HepG2 (cell line): ENCODE results near the gene CASZ1. TPM values are rescaled to one million over a fixed set of nuclear protein-coding genes. Genes with fewer than 3 reads are reported as not detected.

ENCODE experiments used
- AKAP8 ChIP-seq: sonication (generic); formaldehyde crosslinking; IDR thresholded peaks from 2 replicates; pipeline ENCODE4 v1.5.1; 2020; ENCODE audit warnings: mild to moderate bottlenecking, missing genetic modification reagents
- ESRRA ChIP-seq: sonication (generic); formaldehyde crosslinking; IDR thresholded peaks from 2 replicates; pipeline ENCODE4 v1.5.1; 2020; ENCODE audit warnings: mild to moderate bottlenecking, low read depth, missing genetic modification reagents
- FOXA1 ChIP-seq, 2 experiments: fragments of 450-650 bp in 1 of 2; sonication (generic) in 1 of 2; formaldehyde crosslinking in 1 of 2; IDR thresholded peaks; 2 replicates each; pipeline versions ENCODE4 v1.4.0 to v1.6.1; 2016 to 2020; ENCODE audit warnings: missing genetic modification reagents in 1 of 2
- MED1 ChIP-seq: sonication (generic); formaldehyde crosslinking; IDR thresholded peaks from 2 replicates; pipeline ENCODE4 v1.4.0; 2020; ENCODE audit warnings: missing genetic modification reagents
- SALL1 ChIP-seq: sonication (generic); formaldehyde crosslinking; IDR thresholded peaks from 2 replicates; pipeline ENCODE4 v1.8.0; 2022; ENCODE audit warnings: mild to moderate bottlenecking, missing genetic modification reagents
- SATB2 ChIP-seq: sonication (generic); formaldehyde crosslinking; IDR thresholded peaks from 2 replicates; pipeline ENCODE4 v1.5.0; 2020; ENCODE audit warnings: missing genetic modification reagents
- SIX1 ChIP-seq: sonication (generic); formaldehyde crosslinking; IDR thresholded peaks from 2 replicates; pipeline ENCODE4 v1.4.0; 2020; ENCODE audit warnings: missing genetic modification reagents, borderline replicate concordance
- ZFP90 ChIP-seq: sonication (generic); formaldehyde crosslinking; IDR thresholded peaks from 2 replicates; pipeline ENCODE4 v1.8.0; 2022; ENCODE audit warnings: missing genetic modification reagents, mild to moderate bottlenecking, inconsistent platforms, borderline replicate concordance
- ZFY ChIP-seq: sonication (generic); formaldehyde crosslinking; IDR thresholded peaks from 2 replicates; pipeline ENCODE4 v1.4.0; 2020; ENCODE audit warnings: missing genetic modification reagents
- ZMAT3 ChIP-seq: sonication (generic); formaldehyde crosslinking; conservative IDR thresholded peaks from 2 replicates; pipeline ENCODE4 v1.7.0; 2021; ENCODE audit warnings: missing genetic modification reagents
- ZNF331 ChIP-seq: sonication (generic); formaldehyde crosslinking; IDR thresholded peaks from 2 replicates; pipeline ENCODE4 v1.4.0; 2020; ENCODE audit warnings: missing genetic modification reagents
- ZNF589 ChIP-seq: sonication (generic); formaldehyde crosslinking; conservative IDR thresholded peaks from 2 replicates; pipeline ENCODE4 v1.8.0; 2022; ENCODE audit warnings: mild to moderate bottlenecking, moderate library complexity, missing genetic modification reagents
- ZNF609 ChIP-seq: sonication (generic); formaldehyde crosslinking; IDR thresholded peaks from 2 replicates; pipeline ENCODE4 v1.4.0; 2020; ENCODE audit warnings: mild to moderate bottlenecking, missing genetic modification reagents, borderline replicate concordance
- ZNF678 ChIP-seq: sonication (generic); formaldehyde crosslinking; IDR thresholded peaks from 2 replicates; pipeline ENCODE4 v1.4.0; 2020; ENCODE audit warnings: mild to moderate bottlenecking, missing genetic modification reagents
- ZNF709 ChIP-seq: sonication (generic); formaldehyde crosslinking; IDR thresholded peaks from 2 replicates; pipeline ENCODE4 v1.5.0; 2020; ENCODE audit warnings: mild to moderate bottlenecking, missing genetic modification reagents
- ZNF792 ChIP-seq: IDR thresholded peaks from 2 replicates; pipeline ENCODE4 v1.6.1; 2016
- polyA plus RNA-seq, 8 experiments: library from polyadenylated mRNA; depleted of rRNA in 3 of 8; stranded (reverse) in 7 of 8; unstranded in 1 of 8; fragments of >200 nt; fragmentation: Illumina TruSeq in 4 of 8; extraction: Trizol in 4 of 8; gene quantifications; 2 replicates each; pipeline versions ENCODE4 v1.2.1 to v1.2.3, GENCODE V29; 2011 to 2016; ENCODE audit warnings: low read depth in 4 of 8, missing spikeins in 1 of 8, mixed read lengths in 1 of 8; ENCODE audit not compliant: insufficient read depth in 1 of 8
- total RNA-seq, 5 experiments: library from RNA; depleted of rRNA; stranded (reverse); fragments of >200 nt; fragmentation: Illumina TruSeq; extraction: Trizol; gene quantifications; 2 replicates each; pipeline ENCODE4 v1.2.3, GENCODE V29; 2016; ENCODE audit warnings: low read depth in 1 of 5
- TF ChIP-seq, protein P1 (sequence below): sonication (generic); formaldehyde crosslinking; IDR thresholded peaks from 2 replicates; pipeline ENCODE4 v1.4.0; 2020; ENCODE audit warnings: missing genetic modification reagents
- TF ChIP-seq, protein P2 (sequence below): sonication (generic); formaldehyde crosslinking; IDR thresholded peaks from 2 replicates; pipeline ENCODE4 v1.8.0; 2022; ENCODE audit warnings: missing genetic modification reagents, mild to moderate bottlenecking, borderline replicate concordance
- TF ChIP-seq, protein P3 (sequence below): sonication (generic); formaldehyde crosslinking; IDR thresholded peaks from 2 replicates; pipeline ENCODE4 v1.4.0; 2020; ENCODE audit warnings: missing genetic modification reagents, borderline replicate concordance

Gene CASZ1
- total and polyA plus RNA-seq, 2 of the 13 experiments (the other 11 are each of a cell fraction or from before 2014, with no cell fraction given) = 1.9 to 3.7 TPM

DNA sequence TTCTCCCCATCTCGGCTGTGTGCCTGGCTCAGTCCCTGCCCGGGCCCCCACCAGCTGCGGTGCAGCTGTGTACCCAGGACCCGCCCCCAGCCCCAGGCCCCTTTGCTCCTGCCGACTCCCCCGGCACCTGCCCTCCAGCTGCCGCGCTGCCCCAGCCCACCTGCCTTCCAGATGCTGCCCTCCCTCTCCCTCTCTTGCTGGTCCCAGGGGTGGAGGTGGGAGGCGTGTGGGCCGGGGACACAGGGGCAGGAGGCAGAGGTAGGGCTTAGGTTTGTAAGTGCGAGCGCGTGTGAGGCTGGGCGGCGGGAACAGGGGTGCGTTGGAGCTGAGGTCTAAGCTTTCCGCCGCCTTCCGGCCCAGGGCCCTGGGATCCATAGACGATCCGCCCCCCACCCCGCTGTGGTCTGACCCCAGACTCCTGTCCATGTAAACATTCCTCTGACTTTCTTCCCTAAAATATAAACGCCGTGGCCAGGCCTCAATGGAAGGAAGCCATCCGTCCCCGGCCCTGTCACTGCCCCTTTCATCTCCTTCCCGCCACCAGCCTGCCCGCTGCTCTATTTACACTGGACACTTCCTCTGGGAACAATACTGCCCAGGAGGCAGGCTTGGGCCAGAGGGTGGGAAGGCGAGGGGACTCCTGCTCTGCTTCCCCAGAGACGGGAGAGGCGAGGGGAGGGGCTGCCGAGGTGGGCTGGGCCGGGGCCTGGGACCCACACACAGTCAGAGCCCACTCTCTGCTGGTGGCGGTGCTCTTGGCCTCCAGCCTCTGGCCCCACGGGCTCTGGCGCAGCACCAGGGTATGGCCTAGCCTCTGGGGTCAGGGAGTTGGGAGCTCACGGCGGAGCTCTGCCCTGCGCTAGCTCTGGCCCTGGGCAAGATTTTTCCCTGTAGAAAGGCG, 128.3 kb downstream of the CASZ1 start (continued):
- TF ChIP-seq MED1 (CRISPR knock-in tag) (no peak), ESRRA (CRISPR knock-in tag) (no peak), ZNF589 (CRISPR knock-in tag) (no peak), ZNF331 (0 out of 2 replicates have a peak, but pooled peaks have one; percentile 2), SIX1 (CRISPR knock-in tag) (no peak), ZFY (CRISPR knock-in tag) (peak; percentile 61), AKAP8 (0 out of 2 replicates have a peak, but pooled peaks have one; percentile 46), ZNF609 (peak; percentile 36; the same call in 1 of the 2 replicates), ZNF678 (no peak), ZNF709 (CRISPR knock-in tag) (no peak), ZMAT3 (CRISPR knock-in tag) (no peak), ZFP90 (0 out of 2 replicates have a peak, but pooled peaks have one; percentile 19), FOXA1 (IDR thresholded peaks at IDR 0.05) (no peak), FOXA1 (CRISPR knock-in tag; IDR thresholded peaks at IDR 0.05) (peak; percentile 90), ZNF792 (CRISPR knock-in tag) (peak; percentile 65; the same call in 1 of the 2 replicates), SATB2 (CRISPR knock-in tag) (no peak), SALL1 (0 out of 2 replicates have a peak, but pooled peaks have one; percentile 35)
- TF ChIP-seq, protein P1, sequence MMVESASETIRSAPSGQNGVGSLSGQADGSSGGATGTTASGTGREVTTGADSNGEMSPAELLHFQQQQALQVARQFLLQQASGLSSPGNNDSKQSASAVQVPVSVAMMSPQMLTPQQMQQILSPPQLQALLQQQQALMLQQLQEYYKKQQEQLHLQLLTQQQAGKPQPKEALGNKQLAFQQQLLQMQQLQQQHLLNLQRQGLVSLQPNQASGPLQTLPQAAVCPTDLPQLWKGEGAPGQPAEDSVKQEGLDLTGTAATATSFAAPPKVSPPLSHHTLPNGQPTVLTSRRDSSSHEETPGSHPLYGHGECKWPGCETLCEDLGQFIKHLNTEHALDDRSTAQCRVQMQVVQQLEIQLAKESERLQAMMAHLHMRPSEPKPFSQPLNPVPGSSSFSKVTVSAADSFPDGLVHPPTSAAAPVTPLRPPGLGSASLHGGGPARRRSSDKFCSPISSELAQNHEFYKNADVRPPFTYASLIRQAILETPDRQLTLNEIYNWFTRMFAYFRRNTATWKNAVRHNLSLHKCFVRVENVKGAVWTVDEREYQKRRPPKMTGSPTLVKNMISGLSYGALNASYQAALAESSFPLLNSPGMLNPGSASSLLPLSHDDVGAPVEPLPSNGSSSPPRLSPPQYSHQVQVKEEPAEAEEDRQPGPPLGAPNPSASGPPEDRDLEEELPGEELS (CRISPR knock-in tag) = no peak
- TF ChIP-seq, protein P2, sequence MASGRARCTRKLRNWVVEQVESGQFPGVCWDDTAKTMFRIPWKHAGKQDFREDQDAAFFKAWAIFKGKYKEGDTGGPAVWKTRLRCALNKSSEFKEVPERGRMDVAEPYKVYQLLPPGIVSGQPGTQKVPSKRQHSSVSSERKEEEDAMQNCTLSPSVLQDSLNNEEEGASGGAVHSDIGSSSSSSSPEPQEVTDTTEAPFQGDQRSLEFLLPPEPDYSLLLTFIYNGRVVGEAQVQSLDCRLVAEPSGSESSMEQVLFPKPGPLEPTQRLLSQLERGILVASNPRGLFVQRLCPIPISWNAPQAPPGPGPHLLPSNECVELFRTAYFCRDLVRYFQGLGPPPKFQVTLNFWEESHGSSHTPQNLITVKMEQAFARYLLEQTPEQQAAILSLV = no peak
- TF ChIP-seq, protein P3, sequence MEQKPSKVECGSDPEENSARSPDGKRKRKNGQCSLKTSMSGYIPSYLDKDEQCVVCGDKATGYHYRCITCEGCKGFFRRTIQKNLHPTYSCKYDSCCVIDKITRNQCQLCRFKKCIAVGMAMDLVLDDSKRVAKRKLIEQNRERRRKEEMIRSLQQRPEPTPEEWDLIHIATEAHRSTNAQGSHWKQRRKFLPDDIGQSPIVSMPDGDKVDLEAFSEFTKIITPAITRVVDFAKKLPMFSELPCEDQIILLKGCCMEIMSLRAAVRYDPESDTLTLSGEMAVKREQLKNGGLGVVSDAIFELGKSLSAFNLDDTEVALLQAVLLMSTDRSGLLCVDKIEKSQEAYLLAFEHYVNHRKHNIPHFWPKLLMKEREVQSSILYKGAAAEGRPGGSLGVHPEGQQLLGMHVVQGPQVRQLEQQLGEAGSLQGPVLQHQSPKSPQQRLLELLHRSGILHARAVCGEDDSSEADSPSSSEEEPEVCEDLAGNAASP (CRISPR knock-in tag) = no peak
